K562 (cell line): ENCODE results near the gene BRMS1. TPM values are rescaled to one million over a fixed set of nuclear protein-coding genes. Genes with fewer than 3 reads are reported as not detected.

ENCODE experiments used
- polyA plus RNA-seq, 8 experiments: library from polyadenylated mRNA; depleted of rRNA in 4 of 8; stranded (reverse) in 5 of 8; unstranded in 3 of 8; fragments of >200 nt; fragmentation: Nextera tagmentation in 2 of 8; fragmentation: Illumina TruSeq in 1 of 8; extraction: Ambion mirVana in 2 of 8; extraction: Trizol in 1 of 8; gene quantifications; 2 replicates each; pipeline versions ENCODE4 v1.2.1 to v1.2.3, GENCODE V29; 2011 to 2014; ENCODE audit warnings: inconsistent platforms in 1 of 8, missing spikeins in 1 of 8
- small RNA-seq: library from RNA; depleted of rRNA; stranded (forward); fragments of <200 nt; gene quantifications from one replicate; pipeline ENCODE3, GENCODE V24; 2014
- total RNA-seq, 7 experiments: library from RNA; depleted of rRNA in 6 of 7; stranded (reverse); fragments of >200 nt in 6 of 7; fragmentation: Illumina TruSeq in 2 of 7; extraction: Trizol in 2 of 7; gene quantifications; 2 replicates each; pipeline versions ENCODE4 v1.2.1 to v1.2.3, GENCODE V29; 2011 to 2021; ENCODE audit warnings: low replicate concordance in 1 of 7

The BRMS1 gene
- total and polyA plus RNA-seq, 9 of the 15 experiments (the other 6 are each of a cell fraction or from before 2014, with no cell fraction given), result 2.2 to 78.8 (median 33.4) TPM

Small RNA genes lying within 50 kb of the gene (small RNA-seq; reads per million reads assigned to genes)
- gene RF00017, result not detected
- not detected for gene RNU1-84P

Other genes with a start within 250 kb of the BRMS1 start
Only the 7 nearest of the 19 such genes appear.
- 0.61 TPM in 1 of 2 replicates, not detected in the other for gene CNIH2, start 66.9 kb downstream of the BRMS1 start, total RNA-seq (2014; rRNA removed)
- gene CNIH2, start 66.9 kb downstream of the BRMS1 start, total RNA-seq (2014; rRNA removed; fragmentation: Illumina TruSeq; extraction: Trizol), result not detected in 2 replicates
- gene CNIH2, start 66.9 kb downstream of the BRMS1 start, total RNA-seq (2015; rRNA removed; fragmentation: Illumina TruSeq; extraction: Trizol), result 0.11 and 0.40 TPM in 2 replicates
- gene CNIH2, start 66.9 kb downstream of the BRMS1 start, total RNA-seq (2021), result 0.89 and 1.1 TPM in 2 replicates
- gene CNIH2, start 66.9 kb downstream of the BRMS1 start, polyA plus RNA-seq (2011; rRNA removed), result 0.26 and 0.30 TPM in 2 replicates
- gene CNIH2, start 66.9 kb downstream of the BRMS1 start, polyA plus RNA-seq (2014; fragmentation: Illumina TruSeq; extraction: Trizol), result 0.36 and 0.65 TPM in 2 replicates
- not detected for gene CNIH2, start 66.9 kb downstream of the BRMS1 start, polyA plus RNA-seq (2014; fragmentation: Nextera tagmentation; extraction: Ambion mirVana)
- gene CNIH2, start 66.9 kb downstream of the BRMS1 start, polyA plus RNA-seq (2014; rRNA removed), result 0.27 and 0.55 TPM in 2 replicates
- 121 and 158 TPM in 2 replicates for gene YIF1A, start 56.0 kb downstream of the BRMS1 start, total RNA-seq (2014; rRNA removed)
- 29.4 and 39.3 TPM in 2 replicates for gene YIF1A, start 56.0 kb downstream of the BRMS1 start, total RNA-seq (2014; rRNA removed; fragmentation: Illumina TruSeq; extraction: Trizol)
- gene YIF1A, start 56.0 kb downstream of the BRMS1 start, total RNA-seq (2015; rRNA removed; fragmentation: Illumina TruSeq; extraction: Trizol), result 44.8 and 51.6 TPM in 2 replicates
- 108 and 120 TPM in 2 replicates for gene YIF1A, start 56.0 kb downstream of the BRMS1 start, total RNA-seq (2021)
- 77.2 and 108 TPM in 2 replicates for gene YIF1A, start 56.0 kb downstream of the BRMS1 start, polyA plus RNA-seq (2011; rRNA removed)
- gene YIF1A, start 56.0 kb downstream of the BRMS1 start, polyA plus RNA-seq (2014; fragmentation: Illumina TruSeq; extraction: Trizol), result 111 and 119 TPM in 2 replicates
- 10 to 100 TPM in 1 of 2 experiments, 1 to 10 TPM in 1; 8.6 to 33.6 TPM for gene YIF1A, start 56.0 kb downstream of the BRMS1 start, polyA plus RNA-seq (2014; fragmentation: Nextera tagmentation; extraction: Ambion mirVana)
- 83.6 and 96.7 TPM in 2 replicates for gene YIF1A, start 56.0 kb downstream of the BRMS1 start, polyA plus RNA-seq (2014; rRNA removed)
- not detected in 2 replicates for gene TMEM151A, start 53.2 kb downstream of the BRMS1 start, total RNA-seq (2014; rRNA removed)
- gene TMEM151A, start 53.2 kb downstream of the BRMS1 start, total RNA-seq (2014; rRNA removed; fragmentation: Illumina TruSeq; extraction: Trizol), result not detected in 2 replicates
- gene TMEM151A, start 53.2 kb downstream of the BRMS1 start, total RNA-seq (2015; rRNA removed; fragmentation: Illumina TruSeq; extraction: Trizol), result not detected in 2 replicates
- not detected in 2 replicates for gene TMEM151A, start 53.2 kb downstream of the BRMS1 start, total RNA-seq (2021)
- not detected in 2 replicates for gene TMEM151A, start 53.2 kb downstream of the BRMS1 start, polyA plus RNA-seq (2011; rRNA removed)
- gene TMEM151A, start 53.2 kb downstream of the BRMS1 start, polyA plus RNA-seq (2014; fragmentation: Illumina TruSeq; extraction: Trizol), result not detected in 2 replicates
- gene TMEM151A, start 53.2 kb downstream of the BRMS1 start, polyA plus RNA-seq (2014; fragmentation: Nextera tagmentation; extraction: Ambion mirVana), result not detected
- gene TMEM151A, start 53.2 kb downstream of the BRMS1 start, polyA plus RNA-seq (2014; rRNA removed), result not detected in 2 replicates
- not detected in 2 replicates for gene CD248, start 28.1 kb downstream of the BRMS1 start, total RNA-seq (2014; rRNA removed)
- gene CD248, start 28.1 kb downstream of the BRMS1 start, total RNA-seq (2014; rRNA removed; fragmentation: Illumina TruSeq; extraction: Trizol), result not detected in 2 replicates
- gene CD248, start 28.1 kb downstream of the BRMS1 start, total RNA-seq (2015; rRNA removed; fragmentation: Illumina TruSeq; extraction: Trizol), result not detected in 2 replicates
- gene CD248, start 28.1 kb downstream of the BRMS1 start, total RNA-seq (2021), result 0.09 and 0.20 TPM in 2 replicates
- not detected in 2 replicates for gene CD248, start 28.1 kb downstream of the BRMS1 start, polyA plus RNA-seq (2011; rRNA removed)
- gene CD248, start 28.1 kb downstream of the BRMS1 start, polyA plus RNA-seq (2014; fragmentation: Illumina TruSeq; extraction: Trizol), result not detected in 2 replicates
- gene CD248, start 28.1 kb downstream of the BRMS1 start, polyA plus RNA-seq (2014; fragmentation: Nextera tagmentation; extraction: Ambion mirVana), result not detected
- gene CD248, start 28.1 kb downstream of the BRMS1 start, polyA plus RNA-seq (2014; rRNA removed), result not detected in 2 replicates
- gene RIN1, start 8.7 kb downstream of the BRMS1 start, total RNA-seq (2014; rRNA removed), result 0.73 and 0.90 TPM in 2 replicates
- gene RIN1, start 8.7 kb downstream of the BRMS1 start, total RNA-seq (2014; rRNA removed; fragmentation: Illumina TruSeq; extraction: Trizol), result 0.25 TPM in 1 of 2 replicates, not detected in the other
- 0.34 and 0.47 TPM in 2 replicates for gene RIN1, start 8.7 kb downstream of the BRMS1 start, total RNA-seq (2015; rRNA removed; fragmentation: Illumina TruSeq; extraction: Trizol)
- 0.40 and 1.2 TPM in 2 replicates for gene RIN1, start 8.7 kb downstream of the BRMS1 start, total RNA-seq (2021)
- gene RIN1, start 8.7 kb downstream of the BRMS1 start, polyA plus RNA-seq (2011; rRNA removed), result 0.20 and 0.35 TPM in 2 replicates
- gene RIN1, start 8.7 kb downstream of the BRMS1 start, polyA plus RNA-seq (2014; fragmentation: Illumina TruSeq; extraction: Trizol), result 0.36 and 0.43 TPM in 2 replicates
- under 1 TPM in 1 of 2 experiments, not detected in 1; 0.01 TPM for gene RIN1, start 8.7 kb downstream of the BRMS1 start, polyA plus RNA-seq (2014; fragmentation: Nextera tagmentation; extraction: Ambion mirVana)
- gene RIN1, start 8.7 kb downstream of the BRMS1 start, polyA plus RNA-seq (2014; rRNA removed), result 0.26 and 0.48 TPM in 2 replicates
- gene B4GAT1, start 2.5 kb upstream of the BRMS1 start, total RNA-seq (2014; rRNA removed), result 9.5 and 11.7 TPM in 2 replicates
- gene B4GAT1, start 2.5 kb upstream of the BRMS1 start, total RNA-seq (2014; rRNA removed; fragmentation: Illumina TruSeq; extraction: Trizol), result 3.7 TPM in 2 replicates
- 6.6 and 7.4 TPM in 2 replicates for gene B4GAT1, start 2.5 kb upstream of the BRMS1 start, total RNA-seq (2015; rRNA removed; fragmentation: Illumina TruSeq; extraction: Trizol)
- gene B4GAT1, start 2.5 kb upstream of the BRMS1 start, total RNA-seq (2021), result 8.6 and 8.7 TPM in 2 replicates
- gene B4GAT1, start 2.5 kb upstream of the BRMS1 start, polyA plus RNA-seq (2011; rRNA removed), result 3.4 and 4.6 TPM in 2 replicates
- gene B4GAT1, start 2.5 kb upstream of the BRMS1 start, polyA plus RNA-seq (2014; fragmentation: Illumina TruSeq; extraction: Trizol), result 3.8 and 5.6 TPM in 2 replicates
- gene B4GAT1, start 2.5 kb upstream of the BRMS1 start, polyA plus RNA-seq (2014; fragmentation: Nextera tagmentation; extraction: Ambion mirVana), result 1 to 10 TPM in 1 of 2 experiments, under 1 TPM in 1; 0.86 to 1.2 TPM
- gene B4GAT1, start 2.5 kb upstream of the BRMS1 start, polyA plus RNA-seq (2014; rRNA removed), result 5.7 and 6.8 TPM in 2 replicates
- gene SLC29A2, start 26.7 kb upstream of the BRMS1 start, total RNA-seq (2014; rRNA removed), result 13.3 and 22.5 TPM in 2 replicates
- gene SLC29A2, start 26.7 kb upstream of the BRMS1 start, total RNA-seq (2014; rRNA removed; fragmentation: Illumina TruSeq; extraction: Trizol), result 6.2 and 8.8 TPM in 2 replicates
- 14.2 and 16.1 TPM in 2 replicates for gene SLC29A2, start 26.7 kb upstream of the BRMS1 start, total RNA-seq (2015; rRNA removed; fragmentation: Illumina TruSeq; extraction: Trizol)
- gene SLC29A2, start 26.7 kb upstream of the BRMS1 start, total RNA-seq (2021), result 48.6 and 50.5 TPM in 2 replicates
- gene SLC29A2, start 26.7 kb upstream of the BRMS1 start, polyA plus RNA-seq (2011; rRNA removed), result 22.0 and 35.8 TPM in 2 replicates
- 43.1 and 47.4 TPM in 2 replicates for gene SLC29A2, start 26.7 kb upstream of the BRMS1 start, polyA plus RNA-seq (2014; fragmentation: Illumina TruSeq; extraction: Trizol)
- 1 to 10 TPM; 2.4 to 2.5 TPM for gene SLC29A2, start 26.7 kb upstream of the BRMS1 start, polyA plus RNA-seq (2014; fragmentation: Nextera tagmentation; extraction: Ambion mirVana)
- gene SLC29A2, start 26.7 kb upstream of the BRMS1 start, polyA plus RNA-seq (2014; rRNA removed), result 39.3 and 48.7 TPM in 2 replicates